Erythroblast (primary cell): ENCODE measurements around the gene HTD2.

Source experiments
- GATA1 ChIP-seq: IDR thresholded peaks from 2 replicates; pipeline ENCODE4 v1.6.1; 2011; ENCODE audit warnings: low read depth, mild to moderate bottlenecking, control low read depth, low read length, moderate library complexity
- POLR2A ChIP-seq: IDR thresholded peaks from 2 replicates; pipeline ENCODE4 v1.6.1; 2011; ENCODE audit warnings: mild to moderate bottlenecking, low read length

- no peak for TF ChIP-seq POLR2A
- TF ChIP-seq GATA1, result no peak
Observed at GRCh38 chr3:58350627-58351013, 44.3 kb downstream of the HTD2 start.
